OCI-LY7 (cell line): ENCODE data around the gene CWC22.

ENCODE experiments used
- CTCF ChIP-seq: fragments of 200-600 bp; sonication (generic); conservative IDR thresholded peaks from 2 replicates; pipeline ENCODE4 v1.5.1; 2014; ENCODE audit warnings: mild to moderate bottlenecking, antibody characterized with exemption, low read length, moderate library complexity, mixed read lengths
- EZH2phosphoT487 ChIP-seq: fragments of 200-600 bp; sonication (generic); IDR thresholded peaks from 2 replicates; pipeline ENCODE4 v1.6.1; 2018; ENCODE audit warnings: low read depth, borderline replicate concordance, mild to moderate bottlenecking, mixed run types, antibody characterized with exemption, low read length, moderate library complexity, mixed read lengths

- TF ChIP-seq EZH2phosphoT487 (no peak), CTCF (no peak)
These were observed 49.4 kb upstream of the CWC22 start for GRCh38 chr2:180056367-180057118.
